HCT116 (cell line): ENCODE results near the gene ADGRF5. TPM values are rescaled to one million over a fixed set of nuclear protein-coding genes. Genes with fewer than 3 reads are reported as not detected.

ENCODE experiments used
- ATAC-seq: fragments of 200-7000 bp; cut with Tn5 transposase; 2 replicates; pipeline ENCODE4 v1.9.1; 2020; ENCODE audit warnings: mild to moderate bottlenecking, moderate library complexity
- BruUV-seq: library from RNA; stranded (reverse); fragments of 400-500 nt; replicated peaks from 2 replicates; lab custom pipeline; 2021; lab: Mats Ljungman, UMichigan
- CTCF ChIA-PET: fragments of 300-600 bp; sonication (Branson Sonifier 250); formaldehyde crosslinking; loops from one replicate; lab custom pipeline; 2021; ENCODE audit warnings: antibody characterized with exemption; lab: Charles Lee
- POLR2A ChIA-PET: fragments of 300-600, 350-600 bp; sonication (Branson Sonifier 250); formaldehyde crosslinking; loops from one replicate; lab custom pipeline; 2021; ENCODE audit warnings: antibody characterized with exemption; lab: Charles Lee
- RAD21 ChIA-PET, 2 experiments: fragments of 300-600 bp; sonication (Branson Sonifier 250); formaldehyde crosslinking; loops; one replicate each; lab custom pipeline; 2023; ENCODE audit warnings: low total read pairs in 2 of 2; ENCODE audit not compliant: uncharacterized antibody in 2 of 2, unreplicated experiment in 2 of 2, low non-redundant PET in 1 of 2; lab: Charles Lee
- DNase-seq: peaks from one replicate; pipeline ENCODE4 v3.0.0-alpha.2; 2010; ENCODE audit warnings: low read depth, low spot score
- H2AFZ ChIP-seq: fragments of 200-600 bp; shearing (Covaris generic), sonication (generic); 2 replicates; pipeline ENCODE4 v1.6.1; 2017; ENCODE audit warnings: low read depth, mixed run types, mixed read lengths, antibody characterized with exemption, low read length; ENCODE audit not compliant: poor library complexity, severe bottlenecking
- H3K27ac ChIP-seq: 2 replicates; pipeline ENCODE4 v1.5.1; 2012; ENCODE audit warnings: low read depth, low read length
- H3K27me3 ChIP-seq: fragments of 200-600 bp; sonication (generic); 2 replicates; pipeline ENCODE4 v1.6.1; 2016; ENCODE audit warnings: mixed run types, low read length, mixed read lengths; ENCODE audit not compliant: insufficient read depth
- H3K36me3 ChIP-seq, 2 experiments: fragments of 200-500 bp in 1 of 2; fragments of 200-600 bp in 1 of 2; sonication (Bioruptor generic) in 1 of 2; sonication (generic) in 1 of 2; 2 replicates each; pipeline versions ENCODE4 v1.5.1 to v1.6.1; 2014 to 2016; ENCODE audit warnings: low read length in 2 of 2, inconsistent platforms in 1 of 2, mixed read lengths in 1 of 2, mixed run types in 1 of 2; ENCODE audit not compliant: insufficient read depth in 2 of 2, control insufficient read depth in 1 of 2
- H3K4me1 ChIP-seq, 2 experiments: fragments of 200-600 bp in 1 of 2; sonication (generic) in 1 of 2; 2 replicates each; pipeline versions ENCODE4 v1.5.1 to v1.6.1; 2012 to 2017; ENCODE audit warnings: low read length in 2 of 2, inconsistent platforms in 1 of 2, mild to moderate bottlenecking in 1 of 2, mixed read lengths in 1 of 2, mixed run types in 1 of 2, moderate library complexity in 1 of 2; ENCODE audit not compliant: insufficient read depth in 2 of 2, control insufficient read depth in 1 of 2
- H3K4me2 ChIP-seq: fragments of 200-600 bp; sonication (generic); 2 replicates; pipeline ENCODE4 v1.6.1; 2017; ENCODE audit warnings: mixed run types, low read length, mixed read lengths
- H3K4me3 ChIP-seq, 2 experiments: fragments of 200-600 bp in 1 of 2; sonication (generic) in 1 of 2; replicated peaks in 1 of 2; 2 replicates each; pipeline ENCODE4 v1.5.1; 2011 to 2016; ENCODE audit warnings: low read length in 2 of 2, control low read depth in 1 of 2, low read depth in 1 of 2, mild to moderate bottlenecking in 1 of 2, mixed read lengths in 1 of 2, mixed run types in 1 of 2
- H3K79me2 ChIP-seq: fragments of 200-600 bp; sonication (generic); 2 replicates; pipeline ENCODE4 v1.6.1; 2017; ENCODE audit warnings: mild to moderate bottlenecking, mixed run types, low read length, moderate library complexity, mixed read lengths; ENCODE audit not compliant: insufficient read depth
- H3K9ac ChIP-seq: fragments of 200-600 bp; sonication (generic); 2 replicates; pipeline ENCODE4 v1.6.1; 2016; ENCODE audit warnings: low read length, mixed read lengths
- H3K9me2 ChIP-seq: fragments of 200-600 bp; sonication (generic), shearing (Covaris generic); 2 replicates; pipeline ENCODE4 v1.6.1; 2017; ENCODE audit warnings: mixed run types, mild to moderate bottlenecking, moderate library complexity; ENCODE audit not compliant: insufficient read depth
- H3K9me3 ChIP-seq, 2 experiments: fragments of 200-500 bp in 1 of 2; fragments of 200-600 bp in 1 of 2; sonication (Bioruptor generic) in 1 of 2; sonication (generic) in 1 of 2; 2 replicates each; pipeline ENCODE4 v1.6.1; 2014 to 2017; ENCODE audit warnings: low read length in 2 of 2, mixed read lengths in 2 of 2, inconsistent platforms in 1 of 2, low read depth in 1 of 2, mild to moderate bottlenecking in 1 of 2, mixed run types in 1 of 2, moderate library complexity in 1 of 2; ENCODE audit not compliant: control insufficient read depth in 1 of 2, insufficient read depth in 1 of 2
- H4K20me1 ChIP-seq: fragments of 200-600 bp; sonication (generic), shearing (Covaris generic); 2 replicates; pipeline ENCODE4 v1.6.1; 2017; ENCODE audit warnings: mixed run types, mild to moderate bottlenecking, moderate library complexity; ENCODE audit not compliant: insufficient read depth
- ATF3 ChIP-seq: IDR thresholded peaks from 2 replicates; pipeline ENCODE4 v1.6.1; 2012
- CBX3 ChIP-seq: IDR thresholded peaks from 2 replicates; pipeline ENCODE4 v1.6.1; 2012; ENCODE audit warnings: low read depth
- CEBPB ChIP-seq: IDR thresholded peaks from 2 replicates; pipeline ENCODE4 v1.6.1; 2012; ENCODE audit warnings: low read depth
- EGR1 ChIP-seq: IDR thresholded peaks from 2 replicates; pipeline ENCODE4 v1.6.1; 2012; ENCODE audit warnings: low read depth
- FOSL1 ChIP-seq: IDR thresholded peaks from 2 replicates; pipeline ENCODE4 v1.6.1; 2012; ENCODE audit warnings: low read depth
- POLR2A ChIP-seq: IDR thresholded peaks from 2 replicates; pipeline ENCODE4 v1.7.0; 2011; ENCODE audit warnings: borderline replicate concordance; ENCODE audit not compliant: insufficient read depth, insufficient read length; ENCODE audit errors: extremely low read depth
- RAD21 ChIP-seq: IDR thresholded peaks from 2 replicates; pipeline ENCODE4 v1.6.1; 2012; ENCODE audit warnings: low read depth, mild to moderate bottlenecking
- TCF7L2 ChIP-seq: IDR thresholded peaks from 2 replicates; pipeline ENCODE4 v1.7.0; 2011; ENCODE audit warnings: borderline replicate concordance, inconsistent platforms; ENCODE audit not compliant: insufficient read depth, insufficient read length; ENCODE audit errors: extremely low read depth
- ZNF274 ChIP-seq: fragments of 200-500 bp; sonication (Bioruptor generic); IDR thresholded peaks from 2 replicates; pipeline ENCODE4 v1.6.1; 2014; ENCODE audit warnings: mild to moderate bottlenecking, low read depth, low read length, inconsistent platforms
- intact Hi-C: fragments of 100-400 bp; cut with micrococcal nuclease; formaldehyde crosslinking; loops from 2 replicates; pipeline ENCODE4 v1.10.0; 2022
- total RNA-seq: library from RNA; stranded (reverse); gene quantifications from one replicate; pipeline ENCODE4 v1.2.1, GENCODE V29; 2021; ENCODE audit not compliant: unreplicated experiment
- TF ChIP-seq, protein P1 (sequence below): IDR thresholded peaks from 2 replicates; pipeline ENCODE4 v1.6.1; 2011; ENCODE audit warnings: mild to moderate bottlenecking, low read length, moderate library complexity; ENCODE audit not compliant: insufficient replicate concordance; ENCODE audit errors: extremely low read depth
- TF ChIP-seq, protein P2 (sequence below), 3 experiments: fragments of 200-600 bp in 1 of 3; sonication (generic) in 1 of 3; IDR thresholded peaks in 2 of 3; conservative IDR thresholded peaks in 1 of 3; 2 replicates each; pipeline ENCODE4 v1.5.1; 2012 to 2017; ENCODE audit warnings: low read depth in 2 of 3, low read length in 2 of 3, antibody characterized with exemption in 1 of 3, borderline replicate concordance in 1 of 3, control low read depth in 1 of 3, mild to moderate bottlenecking in 1 of 3, mixed read lengths in 1 of 3, mixed run types in 1 of 3, moderate library complexity in 1 of 3; ENCODE audit not compliant: insufficient read depth in 1 of 3

The ADGRF5 gene
- total RNA-seq, 1 experiment from 2014 or later: 0.17 TPM

GRCh38 chr6:46964716-46965519 lies 43.2 kb upstream of the ADGRF5 start:
- no peak for ATAC-seq
- H4K20me1 ChIP-seq: no peaks in the 10 kb centered on the region
- BruUV-seq: no TSS peak
- POLR2A ChIA-PET: no interaction called here
- intact Hi-C loops: no loop called here
- no peak overlapping the region for H2AFZ ChIP-seq
- no peak for DNase-seq
- H3K9me2 ChIP-seq: no peaks in the 10 kb centered on the region
- no peaks in the 10 kb centered on the region for H3K79me2 ChIP-seq
- TF ChIP-seq, protein P1, sequence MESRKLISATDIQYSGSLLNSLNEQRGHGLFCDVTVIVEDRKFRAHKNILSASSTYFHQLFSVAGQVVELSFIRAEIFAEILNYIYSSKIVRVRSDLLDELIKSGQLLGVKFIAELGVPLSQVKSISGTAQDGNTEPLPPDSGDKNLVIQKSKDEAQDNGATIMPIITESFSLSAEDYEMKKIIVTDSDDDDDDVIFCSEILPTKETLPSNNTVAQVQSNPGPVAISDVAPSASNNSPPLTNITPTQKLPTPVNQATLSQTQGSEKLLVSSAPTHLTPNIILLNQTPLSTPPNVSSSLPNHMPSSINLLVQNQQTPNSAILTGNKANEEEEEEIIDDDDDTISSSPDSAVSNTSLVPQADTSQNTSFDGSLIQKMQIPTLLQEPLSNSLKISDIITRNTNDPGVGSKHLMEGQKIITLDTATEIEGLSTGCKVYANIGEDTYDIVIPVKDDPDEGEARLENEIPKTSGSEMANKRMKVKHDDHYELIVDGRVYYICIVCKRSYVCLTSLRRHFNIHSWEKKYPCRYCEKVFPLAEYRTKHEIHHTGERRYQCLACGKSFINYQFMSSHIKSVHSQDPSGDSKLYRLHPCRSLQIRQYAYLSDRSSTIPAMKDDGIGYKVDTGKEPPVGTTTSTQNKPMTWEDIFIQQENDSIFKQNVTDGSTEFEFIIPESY: no peak
- TF ChIP-seq TCF7L2: no peak
- no peak for TF ChIP-seq ZNF274
- TF ChIP-seq FOSL1: no peak
- no peak for TF ChIP-seq RAD21
- TF ChIP-seq, protein P2, sequence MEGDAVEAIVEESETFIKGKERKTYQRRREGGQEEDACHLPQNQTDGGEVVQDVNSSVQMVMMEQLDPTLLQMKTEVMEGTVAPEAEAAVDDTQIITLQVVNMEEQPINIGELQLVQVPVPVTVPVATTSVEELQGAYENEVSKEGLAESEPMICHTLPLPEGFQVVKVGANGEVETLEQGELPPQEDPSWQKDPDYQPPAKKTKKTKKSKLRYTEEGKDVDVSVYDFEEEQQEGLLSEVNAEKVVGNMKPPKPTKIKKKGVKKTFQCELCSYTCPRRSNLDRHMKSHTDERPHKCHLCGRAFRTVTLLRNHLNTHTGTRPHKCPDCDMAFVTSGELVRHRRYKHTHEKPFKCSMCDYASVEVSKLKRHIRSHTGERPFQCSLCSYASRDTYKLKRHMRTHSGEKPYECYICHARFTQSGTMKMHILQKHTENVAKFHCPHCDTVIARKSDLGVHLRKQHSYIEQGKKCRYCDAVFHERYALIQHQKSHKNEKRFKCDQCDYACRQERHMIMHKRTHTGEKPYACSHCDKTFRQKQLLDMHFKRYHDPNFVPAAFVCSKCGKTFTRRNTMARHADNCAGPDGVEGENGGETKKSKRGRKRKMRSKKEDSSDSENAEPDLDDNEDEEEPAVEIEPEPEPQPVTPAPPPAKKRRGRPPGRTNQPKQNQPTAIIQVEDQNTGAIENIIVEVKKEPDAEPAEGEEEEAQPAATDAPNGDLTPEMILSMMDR (IDR thresholded peaks at IDR 0.05 in 2 of 3, conservative IDR thresholded peaks at IDR 0.05 in 1 of 3; ENCODE audit: borderline replicate concordance in 1 of 3, insufficient read depth in 1 of 3, low read depth in 2 of 3, low read length in 2 of 3): no peak
- no peak for TF ChIP-seq ATF3
- TF ChIP-seq EGR1: no peak
- TF ChIP-seq CBX3: no peak
- TF ChIP-seq POLR2A: no peak
- no peak for TF ChIP-seq CEBPB
- CTCF ChIA-PET: no interaction called here
- H3K4me2 ChIP-seq: no peak overlapping the region
- H3K9ac ChIP-seq: no peak overlapping the region
- no peaks in the 10 kb centered on the region for H3K27me3 ChIP-seq
- H3K36me3 ChIP-seq: no peaks in the 10 kb centered on the region
- no peak overlapping the region for H3K27ac ChIP-seq
- no peaks in the 10 kb centered on the region for H3K9me3 ChIP-seq
- H3K4me1 ChIP-seq: no peaks in the 10 kb centered on the region
- H3K4me3 ChIP-seq: no peak overlapping the region
- RAD21 ChIA-PET: no interaction called here
